Measurements from ENCODE around the gene NMT1. TPM values are rescaled to one million over a fixed set of nuclear protein-coding genes. Genes with fewer than 3 reads are reported as not detected.
A peak's percentile ranks its signal among the peaks of the same experiment; 100 is the strongest.

Gene NMT1
- total and polyA plus RNA-seq, 2 of the 13 experiments (the other 11 are each of a cell fraction or from before 2014, with no cell fraction given): 75.7 to 142 TPM

DNA sequence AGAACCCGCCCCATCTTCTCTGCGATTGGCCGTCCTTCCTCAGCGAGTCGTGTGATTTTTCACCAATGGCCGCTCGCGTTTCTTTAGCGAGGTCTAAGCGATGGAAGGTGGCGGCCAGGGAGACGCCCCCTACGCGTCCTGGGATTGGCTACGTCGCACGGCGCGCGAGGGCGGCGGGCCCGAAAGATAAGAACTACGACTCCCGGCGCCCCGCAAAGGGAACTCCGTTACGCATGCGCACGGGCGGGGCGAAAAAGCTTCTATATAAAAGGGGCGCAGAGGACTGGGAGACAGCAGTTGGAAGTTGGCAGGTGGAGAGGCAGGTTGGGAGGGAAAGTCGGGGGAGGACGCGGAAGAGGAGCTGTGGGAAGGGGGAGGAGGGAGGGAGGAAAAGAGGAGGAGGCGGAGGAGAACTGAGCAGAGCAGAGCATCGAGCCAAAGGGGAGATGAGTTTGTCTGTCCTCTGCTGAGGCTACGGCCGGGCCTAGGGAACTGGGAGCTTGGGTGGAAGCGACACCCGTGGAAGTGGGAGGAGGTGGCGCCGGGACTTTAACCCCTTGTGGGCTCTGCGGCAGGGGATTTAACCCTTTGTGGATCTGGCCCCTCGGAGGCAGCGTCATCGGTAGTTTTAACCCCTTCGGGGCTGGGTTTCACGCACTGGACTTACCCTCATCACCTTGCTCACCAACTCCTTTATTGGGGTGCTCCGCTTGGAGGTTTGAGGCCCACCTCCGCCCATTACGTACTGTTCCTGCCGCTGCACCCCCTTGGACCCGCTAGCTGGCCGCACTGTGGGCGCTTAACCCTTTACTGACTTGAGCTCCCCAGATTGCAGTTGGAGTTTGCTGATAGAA lies 87.3 kb downstream of the NMT1 start, which contains the start of gene HEXIM1 (continued):
- TF ChIP-seq, protein P1, sequence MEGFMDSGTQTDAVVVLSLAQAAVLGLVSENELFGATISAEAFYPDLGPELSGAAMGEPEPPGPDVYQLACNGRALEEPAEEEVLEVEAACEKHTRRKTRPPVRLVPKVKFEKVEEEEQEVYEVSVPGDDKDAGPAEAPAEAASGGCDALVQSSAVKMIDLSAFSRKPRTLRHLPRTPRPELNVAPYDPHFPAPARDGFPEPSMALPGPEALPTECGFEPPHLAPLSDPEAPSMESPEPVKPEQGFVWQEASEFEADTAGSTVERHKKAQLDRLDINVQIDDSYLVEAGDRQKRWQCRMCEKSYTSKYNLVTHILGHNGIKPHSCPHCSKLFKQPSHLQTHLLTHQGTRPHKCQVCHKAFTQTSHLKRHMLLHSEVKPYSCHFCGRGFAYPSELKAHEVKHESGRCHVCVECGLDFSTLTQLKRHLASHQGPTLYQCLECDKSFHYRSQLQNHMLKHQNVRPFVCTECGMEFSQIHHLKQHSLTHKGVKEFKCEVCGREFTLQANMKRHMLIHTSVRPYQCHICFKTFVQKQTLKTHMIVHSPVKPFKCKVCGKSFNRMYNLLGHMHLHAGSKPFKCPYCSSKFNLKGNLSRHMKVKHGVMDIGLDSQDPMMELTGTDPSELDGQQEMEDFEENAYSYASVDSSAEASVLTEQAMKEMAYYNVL (CRISPR knock-in tag; IDR thresholded peaks at IDR 0.05; ENCODE audit: borderline replicate concordance): peak; percentile 97
- TF ChIP-seq, protein P2, sequence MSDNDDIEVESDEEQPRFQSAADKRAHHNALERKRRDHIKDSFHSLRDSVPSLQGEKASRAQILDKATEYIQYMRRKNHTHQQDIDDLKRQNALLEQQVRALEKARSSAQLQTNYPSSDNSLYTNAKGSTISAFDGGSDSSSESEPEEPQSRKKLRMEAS (IDR thresholded peaks at IDR 0.05): peak; percentile 64; the same call in 1 of the 2 replicates
- peak; percentile 78 for TF ChIP-seq ATF1 (CRISPR knock-in tag; IDR thresholded peaks at IDR 0.05)
- TF ChIP-seq ZNF816 (CRISPR knock-in tag; IDR thresholded peaks at IDR 0.05; ENCODE audit: borderline replicate concordance): peak; percentile 91; the same call in 1 of the 2 replicates
- TF ChIP-seq, protein P3, sequence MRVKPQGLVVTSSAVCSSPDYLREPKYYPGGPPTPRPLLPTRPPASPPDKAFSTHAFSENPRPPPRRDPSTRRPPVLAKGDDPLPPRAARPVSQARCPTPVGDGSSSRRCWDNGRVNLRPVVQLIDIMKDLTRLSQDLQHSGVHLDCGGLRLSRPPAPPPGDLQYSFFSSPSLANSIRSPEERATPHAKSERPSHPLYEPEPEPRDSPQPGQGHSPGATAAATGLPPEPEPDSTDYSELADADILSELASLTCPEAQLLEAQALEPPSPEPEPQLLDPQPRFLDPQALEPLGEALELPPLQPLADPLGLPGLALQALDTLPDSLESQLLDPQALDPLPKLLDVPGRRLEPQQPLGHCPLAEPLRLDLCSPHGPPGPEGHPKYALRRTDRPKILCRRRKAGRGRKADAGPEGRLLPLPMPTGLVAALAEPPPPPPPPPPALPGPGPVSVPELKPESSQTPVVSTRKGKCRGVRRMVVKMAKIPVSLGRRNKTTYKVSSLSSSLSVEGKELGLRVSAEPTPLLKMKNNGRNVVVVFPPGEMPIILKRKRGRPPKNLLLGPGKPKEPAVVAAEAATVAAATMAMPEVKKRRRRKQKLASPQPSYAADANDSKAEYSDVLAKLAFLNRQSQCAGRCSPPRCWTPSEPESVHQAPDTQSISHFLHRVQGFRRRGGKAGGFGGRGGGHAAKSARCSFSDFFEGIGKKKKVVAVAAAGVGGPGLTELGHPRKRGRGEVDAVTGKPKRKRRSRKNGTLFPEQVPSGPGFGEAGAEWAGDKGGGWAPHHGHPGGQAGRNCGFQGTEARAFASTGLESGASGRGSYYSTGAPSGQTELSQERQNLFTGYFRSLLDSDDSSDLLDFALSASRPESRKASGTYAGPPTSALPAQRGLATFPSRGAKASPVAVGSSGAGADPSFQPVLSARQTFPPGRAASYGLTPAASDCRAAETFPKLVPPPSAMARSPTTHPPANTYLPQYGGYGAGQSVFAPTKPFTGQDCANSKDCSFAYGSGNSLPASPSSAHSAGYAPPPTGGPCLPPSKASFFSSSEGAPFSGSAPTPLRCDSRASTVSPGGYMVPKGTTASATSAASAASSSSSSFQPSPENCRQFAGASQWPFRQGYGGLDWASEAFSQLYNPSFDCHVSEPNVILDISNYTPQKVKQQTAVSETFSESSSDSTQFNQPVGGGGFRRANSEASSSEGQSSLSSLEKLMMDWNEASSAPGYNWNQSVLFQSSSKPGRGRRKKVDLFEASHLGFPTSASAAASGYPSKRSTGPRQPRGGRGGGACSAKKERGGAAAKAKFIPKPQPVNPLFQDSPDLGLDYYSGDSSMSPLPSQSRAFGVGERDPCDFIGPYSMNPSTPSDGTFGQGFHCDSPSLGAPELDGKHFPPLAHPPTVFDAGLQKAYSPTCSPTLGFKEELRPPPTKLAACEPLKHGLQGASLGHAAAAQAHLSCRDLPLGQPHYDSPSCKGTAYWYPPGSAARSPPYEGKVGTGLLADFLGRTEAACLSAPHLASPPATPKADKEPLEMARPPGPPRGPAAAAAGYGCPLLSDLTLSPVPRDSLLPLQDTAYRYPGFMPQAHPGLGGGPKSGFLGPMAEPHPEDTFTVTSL (CRISPR knock-in tag; IDR thresholded peaks at IDR 0.05; ENCODE audit: borderline replicate concordance): no peak; the same call in 1 of the 2 replicates
- TF ChIP-seq, protein P4, sequence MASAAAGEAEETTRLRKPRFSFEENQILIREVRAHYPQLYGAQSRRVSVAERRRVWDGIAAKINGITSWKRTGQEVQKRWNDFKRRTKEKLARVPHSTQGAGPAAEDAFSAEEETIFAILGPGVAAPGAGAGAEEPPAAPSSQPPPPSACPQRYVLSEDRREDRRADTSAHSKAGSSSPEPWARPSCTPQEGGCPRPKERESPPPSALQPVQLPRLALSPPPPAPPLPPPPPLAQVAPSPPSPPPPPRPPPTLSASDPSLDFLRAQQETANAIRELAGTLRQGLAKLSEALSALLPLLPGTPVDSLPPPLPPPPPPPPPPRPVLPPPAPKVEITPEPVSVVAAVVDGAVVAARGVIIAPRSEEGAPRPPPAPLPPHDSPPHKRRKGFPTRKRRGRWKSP (CRISPR knock-in tag; IDR thresholded peaks at IDR 0.05): peak; percentile 24; the same call in 1 of the 2 replicates
- TF ChIP-seq GTF3A (CRISPR knock-in tag; conservative IDR thresholded peaks at IDR 0.05): 0 out of 2 replicates have a peak, but pooled peaks have one; percentile 25
- no peak; the same call in 1 of the 2 replicates for TF ChIP-seq SP4 (CRISPR knock-in tag; IDR thresholded peaks at IDR 0.05)
- TF ChIP-seq ZNF598 (CRISPR knock-in tag; IDR thresholded peaks at IDR 0.05; ENCODE audit: borderline replicate concordance): no peak; the same call in none of the 2 replicates
- TF ChIP-seq ZFX (CRISPR knock-in tag; IDR thresholded peaks at IDR 0.05; ENCODE audit: low read depth): peak; percentile 26; the same call in 1 of the 2 replicates
- no peak for TF ChIP-seq MAFG (CRISPR knock-in tag; IDR thresholded peaks at IDR 0.05)

All from HepG2 (cell line).